Measurements from ENCODE around the gene TMEM272. TPM values are rescaled to one million over a fixed set of nuclear protein-coding genes. Genes with fewer than 3 reads are reported as not detected.

TMEM272 gene
- total and polyA plus RNA-seq, 2 donors from 2014 or later: 0.19 to 0.28 TPM

- no peaks in the 10 kb centered on the region for H3K4me1 ChIP-seq (ENCODE audit: control insufficient read depth in 2 of 3, insufficient read depth in 2 of 3, low read depth in 1 of 3, low read length in 3 of 3)
- no peak for TF ChIP-seq CTCF (IDR thresholded peaks at IDR 0.05; ENCODE audit: borderline replicate concordance, extremely low read depth, insufficient read depth)
- DNase-seq (no peak), FAIRE-seq (no peak)
- H3K4me3 ChIP-seq (ENCODE audit: low read length in 3 of 3): no peak overlapping the region
- H3K27me3 ChIP-seq (ENCODE audit: control insufficient read depth, insufficient read depth, low read length): no peaks in the 10 kb centered on the region
- H3K9me3 ChIP-seq (ENCODE audit: control insufficient read depth in 2 of 3, insufficient read depth in 1 of 3, low read length in 3 of 3): no peaks in the 10 kb centered on the region
- intact Hi-C loops (cut with DNase I): no loop called here
- H3K36me3 ChIP-seq (ENCODE audit: control insufficient read depth in 2 of 3, insufficient read depth in 3 of 3, low read length in 3 of 3): no peaks in the 10 kb centered on the region
- no peak overlapping the region for H3K9ac ChIP-seq (ENCODE audit: low read length in 3 of 3)
- no peak overlapping the region for H3K27ac ChIP-seq (ENCODE audit: low read depth in 2 of 2, low read length in 2 of 2)
Observed at GRCh38 chr13:51865838-51866237, 20.9 kb upstream of the TMEM272 start.

GRCh38 chr13:51862957-51863356 lies 18.0 kb upstream of the TMEM272 start:
- DNase-seq: no peak
- no peak overlapping the region for H3K9ac ChIP-seq (ENCODE audit: low read length in 3 of 3)
- H3K9me3 ChIP-seq (ENCODE audit: control insufficient read depth in 2 of 3, insufficient read depth in 1 of 3, low read length in 3 of 3): no peaks in the 10 kb centered on the region
- H3K4me1 ChIP-seq (ENCODE audit: control insufficient read depth in 2 of 3, insufficient read depth in 2 of 3, low read depth in 1 of 3, low read length in 3 of 3): no peaks in the 10 kb centered on the region
- no peak overlapping the region for H3K27ac ChIP-seq (ENCODE audit: low read depth in 2 of 2, low read length in 2 of 2)
- H3K4me3 ChIP-seq (ENCODE audit: low read length in 3 of 3): no peak overlapping the region
- FAIRE-seq: no peak
- no peaks in the 10 kb centered on the region for H3K27me3 ChIP-seq (ENCODE audit: control insufficient read depth, insufficient read depth, low read length)
- no peak for TF ChIP-seq CTCF (IDR thresholded peaks at IDR 0.05; ENCODE audit: borderline replicate concordance, extremely low read depth, insufficient read depth)
- no peaks in the 10 kb centered on the region for H3K36me3 ChIP-seq (ENCODE audit: control insufficient read depth in 2 of 3, insufficient read depth in 3 of 3, low read length in 3 of 3)
- intact Hi-C loops (cut with DNase I): no loop called here

DNA sequence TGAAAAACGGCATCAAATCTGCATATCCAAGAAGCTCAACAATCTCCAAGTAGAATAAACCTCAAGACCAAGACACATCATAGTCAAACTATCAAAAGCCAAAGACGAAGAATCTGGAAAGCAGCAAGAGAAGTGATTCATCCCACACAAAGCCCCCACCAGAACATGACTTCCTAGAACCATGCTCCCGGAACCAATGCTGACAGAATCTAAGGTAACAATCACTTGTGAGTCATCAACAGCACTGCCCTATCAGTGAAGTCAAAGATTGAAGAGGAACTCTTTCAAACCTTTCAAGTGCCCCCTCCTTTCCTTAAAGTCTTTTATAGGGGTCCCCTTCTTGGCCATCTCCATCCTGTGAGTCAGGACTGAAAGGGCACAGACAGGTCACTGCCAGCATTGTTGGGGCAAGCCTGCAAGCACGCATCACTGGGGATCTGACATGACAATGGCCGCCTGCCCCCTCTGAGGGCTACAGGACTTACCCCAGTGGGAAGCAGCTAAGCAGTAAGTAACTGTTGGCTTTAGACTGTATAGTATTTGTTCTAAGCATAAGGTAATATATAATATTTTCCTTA lies 16.8 kb upstream of the TMEM272 start, which contains the start of gene CCDC70:
TSS of gene CCDC70 (plus strand) at position 247 of the 578 bp plus-strand sequence. CDS start 3,443 bp downstream, outside the sequence.
- FAIRE-seq (no peak), DNase-seq (no peak)
- Histone ChIP-seq H3K9me3 (ENCODE audit: control insufficient read depth in 2 of 3, insufficient read depth in 1 of 3, low read length in 3 of 3) (no peaks in the 10 kb centered on the region), H3K9ac (ENCODE audit: low read length in 3 of 3) (no peak within 1 kb of the TSS), H3K4me1 (ENCODE audit: control insufficient read depth in 2 of 3, insufficient read depth in 2 of 3, low read depth in 1 of 3, low read length in 3 of 3) (no peaks in the 10 kb centered on the region), H3K36me3 (ENCODE audit: control insufficient read depth in 2 of 3, insufficient read depth in 3 of 3, low read length in 3 of 3) (no peaks in the 10 kb centered on the region), H3K27ac (ENCODE audit: low read depth in 2 of 2, low read length in 2 of 2) (no peak within 1 kb of the TSS), H3K4me3 (ENCODE audit: low read length in 3 of 3) (no peak within 1 kb of the TSS), H3K27me3 (ENCODE audit: control insufficient read depth, insufficient read depth, low read length) (no peaks in the 10 kb centered on the region)
- TF ChIP-seq CTCF (IDR thresholded peaks at IDR 0.05; ENCODE audit: borderline replicate concordance, extremely low read depth, insufficient read depth): no peak
- intact Hi-C loops (cut with DNase I): no loop called here

Measured in kidney (tissue), 14 donors.